ENCODE results near the gene HOXB7.

HOXB7 gene

GRCh38 chr17:48610282-48611211 is at the start of gene HOXB7:
HOXB7 (minus strand) TSS chr17:48611017; CDS start chr17:48610918, 99 bp downstream.
- peak in 5 of 51 donors; percentile 1 to 18 (median 2) for DNase-seq

DNA sequence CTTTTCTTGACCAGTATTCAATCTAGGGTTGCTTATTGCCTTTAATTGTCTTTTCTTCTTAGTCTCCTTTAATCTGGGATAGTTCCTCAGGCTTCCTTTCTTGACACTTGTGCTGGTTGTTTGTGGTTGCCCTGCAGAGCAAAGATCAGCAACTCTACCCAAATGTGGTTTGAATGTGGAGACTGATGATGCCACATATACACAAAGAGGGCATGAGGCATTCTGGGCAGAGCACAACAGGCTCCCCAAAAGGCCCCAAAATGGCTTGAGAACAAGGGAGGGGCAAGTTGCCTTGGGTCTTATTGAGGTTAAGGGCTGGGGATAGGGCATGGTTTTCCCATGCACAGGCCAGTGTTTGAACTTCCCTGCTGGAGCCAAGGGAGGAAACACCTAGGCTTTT is 45.1 kb upstream of the HOXB7 start:
- no peak for DNase-seq

- no peak for DNase-seq
Observed at GRCh38 chr17:48649741-48650140, 38.9 kb upstream of the HOXB7 start.

DNA sequence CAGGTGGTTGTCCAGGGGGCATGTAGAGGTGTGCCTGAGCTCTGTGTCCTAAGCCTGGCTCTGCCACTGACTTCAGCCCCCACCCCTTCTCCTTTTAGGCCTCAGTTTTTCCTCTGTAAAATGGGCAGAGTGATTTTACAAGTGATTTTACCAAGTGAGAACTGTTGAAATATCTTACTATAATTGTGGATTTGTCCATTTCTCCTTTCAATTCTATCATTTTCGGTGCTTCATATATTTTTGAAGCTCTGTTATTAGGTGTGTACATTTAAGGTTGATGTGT is 37.1 kb upstream of the HOXB7 start:
- DNase-seq: no peak

- DNase-seq: no peak
Observed at GRCh38 chr17:48647103-48647962, 36.5 kb upstream of the HOXB7 start.

DNA sequence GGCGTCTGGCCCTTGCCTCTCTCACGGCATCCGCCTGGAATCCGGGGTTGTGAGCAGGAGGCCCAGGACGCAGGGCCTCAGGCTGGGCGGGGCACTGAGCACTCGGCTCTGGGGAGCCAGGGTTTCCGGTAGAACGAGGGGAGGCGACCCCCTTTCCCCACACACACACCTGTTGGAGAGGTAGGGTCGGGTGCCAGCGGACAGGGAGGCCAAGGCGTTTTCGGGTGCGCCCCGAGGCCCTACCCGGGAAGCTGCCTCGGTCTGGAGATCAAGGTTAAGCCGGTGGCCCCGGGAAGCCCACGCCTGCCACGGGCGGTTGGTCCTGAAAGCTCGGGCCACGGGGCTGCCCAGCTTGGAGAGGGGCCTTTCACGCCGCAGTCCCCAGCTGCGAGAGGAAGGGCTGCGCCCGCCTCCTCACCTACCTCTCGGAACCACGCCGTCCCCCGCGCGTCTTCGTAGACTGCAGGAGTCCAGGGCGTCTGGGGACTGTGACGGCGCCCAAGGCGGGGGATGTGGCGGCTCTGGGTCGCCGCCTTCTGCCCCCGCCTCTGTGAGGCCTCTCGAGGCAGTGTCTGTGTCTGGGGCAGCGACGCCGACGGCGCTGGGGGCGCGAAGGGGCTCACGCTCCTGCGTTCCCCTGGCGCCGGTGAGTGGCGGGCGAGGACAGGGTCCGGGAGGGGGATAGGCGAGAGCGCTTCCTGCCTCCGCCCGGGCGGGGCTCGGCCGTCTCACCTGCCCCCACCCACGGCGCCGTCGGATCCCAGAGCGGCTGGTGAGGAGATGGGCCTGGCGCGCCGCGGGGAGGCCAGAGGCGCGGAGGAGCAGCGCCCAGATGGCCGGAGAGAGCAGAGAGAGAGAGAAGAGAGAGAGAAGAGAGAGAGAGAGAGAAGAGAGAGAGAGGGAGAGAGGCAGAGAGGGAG is 35.6 kb upstream of the HOXB7 start:
- DNase-seq: no peak

DNA sequence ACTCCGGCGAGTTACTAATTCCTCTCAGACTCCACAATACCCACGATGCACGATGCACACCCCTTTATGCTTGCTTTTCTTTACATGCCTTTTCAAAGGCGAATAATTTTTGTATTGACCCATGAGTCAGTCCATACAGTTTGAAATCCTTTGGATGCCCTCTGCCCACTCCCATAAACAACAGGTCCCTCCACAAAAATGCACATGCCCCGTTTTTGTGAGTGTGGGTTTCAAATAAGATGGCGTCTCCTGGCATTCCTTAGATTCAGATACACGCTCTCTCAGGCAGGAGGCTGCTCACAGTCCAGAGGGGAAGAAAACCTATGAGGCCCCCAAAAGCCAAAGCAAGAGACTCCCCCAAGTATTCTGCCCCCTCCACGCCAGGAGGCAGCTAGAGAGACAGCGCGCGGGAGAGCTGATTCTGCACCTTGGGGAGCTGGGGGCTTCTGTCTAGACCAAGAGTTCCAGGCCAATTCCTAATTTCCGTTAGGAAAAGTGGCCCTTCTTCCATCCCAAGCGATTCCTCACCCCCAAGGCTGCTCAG is 34.9 kb upstream of the HOXB7 start:
- no peak for DNase-seq

GRCh38 chr17:48644910-48645557 is 34.2 kb upstream of the HOXB7 start:
- no peak for DNase-seq

DNA sequence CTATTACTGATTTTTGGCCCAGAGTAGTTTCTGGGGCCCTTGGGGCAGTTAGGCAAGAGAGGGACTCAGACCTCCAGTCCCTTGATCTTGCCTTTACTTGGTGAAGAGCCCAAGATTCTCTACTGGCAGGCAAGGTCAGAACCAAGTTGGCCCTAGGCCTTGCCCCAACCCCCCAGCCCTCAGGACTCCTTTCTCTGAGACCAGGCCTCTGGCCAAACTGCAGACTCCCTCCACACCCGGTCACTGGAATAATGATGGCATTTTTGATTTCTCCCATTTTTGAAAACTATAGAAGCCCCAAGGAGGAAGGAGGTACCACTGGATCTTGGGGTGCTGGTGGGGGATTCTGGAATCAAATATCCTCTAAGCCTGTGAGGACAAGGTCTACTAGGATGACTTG is 33.3 kb upstream of the HOXB7 start:
- DNase-seq: no peak

GRCh38 chr17:48643697-48644012 is 32.8 kb upstream of the HOXB7 start:
- no peak for DNase-seq

DNA sequence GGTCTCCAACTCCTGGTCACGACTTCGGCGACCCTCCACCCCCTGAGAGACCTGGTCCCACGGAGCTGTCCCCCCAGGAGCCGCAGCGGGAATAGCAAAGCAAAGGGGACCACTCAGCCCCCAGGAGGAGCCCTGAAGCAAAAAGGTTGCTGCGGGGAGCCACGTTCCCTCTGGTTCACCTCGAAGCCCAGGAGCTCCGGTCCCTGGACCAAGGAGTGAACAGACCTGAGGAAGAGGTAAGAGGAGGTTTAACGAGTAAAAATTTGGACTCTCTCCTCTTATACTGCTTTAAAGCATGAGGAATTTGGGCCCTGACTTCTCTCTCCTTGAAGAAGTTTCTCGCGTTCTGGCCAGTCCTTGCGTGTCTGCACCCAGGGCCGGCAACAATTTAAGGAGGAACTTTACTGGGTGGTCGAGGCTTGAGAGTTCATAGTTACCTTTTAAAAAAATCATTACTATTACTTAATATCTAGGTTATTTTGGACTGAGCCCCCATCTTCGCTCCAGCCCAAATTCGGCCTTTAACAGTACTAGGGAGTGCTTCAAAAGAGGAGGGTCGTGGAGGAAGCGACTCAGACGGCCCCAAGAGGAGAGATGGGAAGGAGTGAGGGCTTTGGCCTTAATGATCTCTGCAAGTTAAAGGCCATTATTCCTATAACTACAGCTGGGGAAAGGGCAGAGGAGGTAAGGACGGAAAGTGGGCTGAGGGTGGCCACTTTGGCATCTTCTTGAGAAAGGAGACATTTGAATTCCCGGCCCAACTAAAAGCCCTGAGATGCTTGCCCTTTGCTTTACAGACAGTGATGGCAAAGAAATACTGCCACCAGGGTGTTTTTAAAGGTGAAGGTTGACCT is 32.3 kb upstream of the HOXB7 start:
- DNase-seq: no peak

GRCh38 chr17:48642059-48642842 is 31.4 kb upstream of the HOXB7 start:
- DNase-seq: no peak

- DNase-seq: no peak
Observed at GRCh38 chr17:48641541-48642058, 30.8 kb upstream of the HOXB7 start.

DNA sequence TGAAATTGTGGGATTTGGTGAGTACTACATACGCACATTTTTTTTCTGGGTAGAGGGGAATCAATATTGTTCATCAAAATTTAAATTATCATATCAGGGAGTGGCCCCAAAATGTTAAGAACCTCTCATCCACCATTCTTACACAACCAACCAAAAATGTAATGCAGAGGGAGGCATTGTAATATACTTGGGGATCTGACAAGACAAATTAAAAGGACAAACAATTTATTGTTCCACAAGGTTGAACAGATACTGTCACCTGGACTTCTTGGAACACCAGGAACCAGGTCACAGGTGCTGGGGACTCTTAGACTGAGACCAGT is 30.0 kb upstream of the HOXB7 start:
- no peak for DNase-seq

DNA sequence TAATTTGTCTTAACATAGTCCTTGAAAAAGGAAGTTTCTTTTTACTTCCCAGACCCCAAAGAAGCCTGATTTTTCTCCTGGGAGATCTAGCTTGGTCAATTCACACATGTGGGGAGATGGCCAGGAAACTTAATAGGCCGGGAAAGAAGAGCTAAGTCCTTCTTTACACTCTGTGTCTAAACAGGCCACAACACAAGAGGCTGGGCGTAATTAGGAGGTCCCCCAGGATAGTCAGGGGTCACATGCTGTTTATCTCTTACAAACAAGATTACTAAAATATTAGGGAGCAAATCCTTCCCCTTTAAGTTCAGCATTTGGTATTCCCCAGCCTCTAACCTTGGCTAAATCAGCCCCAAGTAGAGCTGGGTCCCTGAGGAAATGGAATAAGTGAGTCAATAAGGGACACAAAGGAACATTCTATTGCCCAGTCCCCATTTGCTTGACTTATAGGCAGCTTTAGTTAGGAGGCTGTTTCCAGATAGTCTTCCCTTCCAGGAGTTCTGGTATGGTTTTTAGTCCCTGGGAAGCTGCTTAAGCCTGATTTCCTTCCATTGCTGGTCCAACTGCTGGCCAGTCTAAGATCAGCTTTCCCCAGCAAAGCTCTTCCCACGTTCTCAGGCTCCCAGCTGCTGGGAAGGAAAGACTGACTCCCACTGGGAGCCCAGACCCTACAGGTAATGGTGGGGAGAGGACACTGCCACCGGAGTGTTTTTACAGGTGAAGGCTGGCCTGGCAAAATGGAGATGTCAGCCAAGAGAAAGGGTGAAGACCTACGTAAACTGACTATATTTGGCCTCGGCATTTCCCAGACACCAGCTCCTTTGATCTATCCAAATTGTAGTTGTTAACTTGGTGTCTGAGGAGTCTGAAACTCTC is 29.4 kb upstream of the HOXB7 start:
- DNase-seq: no peak

GRCh38 chr17:48639136-48639535 is 28.3 kb upstream of the HOXB7 start:
- DNase-seq: no peak

DNA sequence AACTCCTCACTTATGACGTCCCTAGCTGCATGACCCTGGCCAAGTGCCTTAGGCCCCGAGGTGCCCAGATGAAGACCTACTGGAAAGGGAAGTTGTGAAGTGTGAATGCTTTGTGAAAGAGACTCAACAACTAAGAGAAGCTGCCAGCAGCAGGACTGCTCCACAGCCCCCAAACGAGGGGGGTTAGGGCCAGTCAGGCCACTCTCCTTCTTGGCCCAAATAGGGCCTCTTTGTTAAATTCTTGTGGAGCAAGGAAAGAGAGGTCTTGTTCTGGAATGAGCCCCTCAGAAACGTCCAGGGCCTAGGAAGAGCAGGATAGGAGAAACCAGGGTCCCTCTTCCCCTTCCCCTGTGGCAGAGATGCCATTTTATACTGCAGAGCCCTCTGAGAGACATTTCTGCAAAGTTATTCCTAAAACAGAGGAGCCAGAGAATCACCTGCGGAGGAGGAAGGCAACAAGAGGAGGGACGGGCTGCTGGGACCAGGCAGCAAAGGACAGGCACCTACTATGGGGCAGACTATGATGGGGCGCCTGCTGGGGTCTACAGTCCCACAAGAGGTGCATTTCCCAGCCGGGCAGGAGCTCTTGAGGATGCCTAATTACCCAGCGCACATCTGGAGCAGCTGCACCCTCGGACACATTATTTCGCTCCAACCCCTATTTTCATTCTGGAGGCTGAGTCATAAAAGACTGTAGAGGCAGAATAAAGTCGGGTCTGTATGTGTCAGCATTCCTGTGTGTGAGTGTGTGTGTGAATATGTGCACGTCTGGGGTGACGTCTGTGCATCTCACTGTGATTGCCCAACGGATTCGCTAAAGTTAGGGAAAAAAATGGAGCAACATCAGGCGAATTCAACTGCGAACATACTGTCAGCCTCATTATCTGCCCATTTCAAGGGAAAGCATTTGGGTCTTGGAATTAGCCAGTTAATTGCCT is 26.8 kb upstream of the HOXB7 start:
- no peak for DNase-seq
